T1000 (cell line): ENCODE measurements around the gene ANKS1B.
"Not testable (repeated sequence)": the region's sequence is repeated elsewhere in the genome, so short reads cannot be mapped to it uniquely, and the experiment has no call there.

ENCODE experiments used
- DNase-seq: peaks from one replicate; lab custom pipeline; 2025; ENCODE audit warnings: mixed read lengths; lab: John Stamatoyannopoulos, UW

Gene ANKS1B

GRCh38 chr12:99984271-99985128, at the start of gene ANKS1B:
TSS of gene ANKS1B (minus strand) at chr12:99984936. CDS start at chr12:99984237, 699 bp downstream.
- peak; percentile 41 for DNase-seq

- DNase-seq: no peak
Measured at GRCh38 chr12:100031836-100032235, 47.1 kb upstream of the ANKS1B start.

- no peak for DNase-seq
Measured at GRCh38 chr12:100027671-100028070, 42.9 kb upstream of the ANKS1B start.

GRCh38 chr12:100026241-100026640, 41.5 kb upstream of the ANKS1B start:
- no peak for DNase-seq

GRCh38 chr12:100024974-100025555, 40.3 kb upstream of the ANKS1B start:
- no peak for DNase-seq

GRCh38 chr12:100020370-100020769, 35.6 kb upstream of the ANKS1B start:
- DNase-seq: no peak

- DNase-seq: no peak
Measured at GRCh38 chr12:100017056-100017455, 32.3 kb upstream of the ANKS1B start.

GRCh38 chr12:100016304-100016703, 31.6 kb upstream of the ANKS1B start:
- DNase-seq: not testable (repeated sequence)

- DNase-seq: not testable (repeated sequence)
Measured at GRCh38 chr12:100005846-100006245, 21.1 kb upstream of the ANKS1B start.

- no peak for DNase-seq
Measured at GRCh38 chr12:99997806-99998205, 13.1 kb upstream of the ANKS1B start.

- no peak for DNase-seq
Measured at GRCh38 chr12:99996095-99996494, 11.4 kb upstream of the ANKS1B start.

- no peak for DNase-seq
Measured at GRCh38 chr12:99985631-99986030, 895 bp upstream of the ANKS1B start.

GRCh38 chr12:99985129-99985570, 414 bp upstream of the ANKS1B start:
- DNase-seq: no peak

- DNase-seq: no peak
Measured at GRCh38 chr12:99983456-99984258, 1.1 kb downstream of the ANKS1B start.

- no peak for DNase-seq
Measured at GRCh38 chr12:99981639-99982190, 3.0 kb downstream of the ANKS1B start.

GRCh38 chr12:99979471-99979870, 5.3 kb downstream of the ANKS1B start:
- no peak for DNase-seq

- DNase-seq: no peak
Measured at GRCh38 chr12:99978152-99978551, 6.6 kb downstream of the ANKS1B start.

GRCh38 chr12:99977550-99977949, 7.2 kb downstream of the ANKS1B start:
- DNase-seq: no peak

GRCh38 chr12:99976762-99977161, 8.0 kb downstream of the ANKS1B start:
- DNase-seq: no peak

- no peak for DNase-seq
Measured at GRCh38 chr12:99975321-99975720, 9.4 kb downstream of the ANKS1B start.

- DNase-seq: no peak
Measured at GRCh38 chr12:99974146-99974545, 10.6 kb downstream of the ANKS1B start.

GRCh38 chr12:99966429-99966828, 18.3 kb downstream of the ANKS1B start:
- no peak for DNase-seq
